ENCODE results near the gene RAB23. TPM values are rescaled to one million over a fixed set of nuclear protein-coding genes. Genes with fewer than 3 reads are reported as not detected.

RAB23 gene
- total and polyA plus RNA-seq, 9 of the 15 experiments (the other 6 are each of a cell fraction or from before 2014, with no cell fraction given), result 3.4 to 18.0 (median 9.4) TPM

GRCh38 chr6:57172136-57173055, 49.7 kb downstream of the RAB23 start, which contains the start of gene BAG2 (continued):
- TF ChIP-seq GTF2B (IDR thresholded peaks at IDR 0.05; ENCODE audit: extremely low read depth, insufficient read length) (peak; percentile 54), E4F1 (CRISPR knock-in tag; IDR thresholded peaks at IDR 0.05; ENCODE audit: borderline replicate concordance) (no peak), RCOR1 (IDR thresholded peaks at IDR 0.05; ENCODE audit: borderline replicate concordance in 1 of 2, low read depth in 2 of 2, low read length in 2 of 2) (peak in 1 of 2 experiments; percentile 59; a peak in 1 of 4 replicates), L3MBTL2 (IDR thresholded peaks at IDR 0.05) (peak; percentile 89), AFF1 (IDR thresholded peaks at IDR 0.05; ENCODE audit: low read depth in 1 of 2, partially characterized antibody in 2 of 2) (no peak), PTTG1 (tag; IDR thresholded peaks at IDR 0.05; ENCODE audit: low read depth) (no peak), JUN (IDR thresholded peaks at IDR 0.05; ENCODE audit: borderline replicate concordance, low read depth, low read length) (no peak), JUN (CRISPR knock-in tag; IDR thresholded peaks at IDR 0.05; ENCODE audit: borderline replicate concordance) (peak; percentile 14; the same call in 1 of the 2 replicates), ZNF395 (CRISPR knock-in tag; IDR thresholded peaks at IDR 0.05) (no peak), RBM15 (IDR thresholded peaks at IDR 0.05; ENCODE audit: insufficient read depth, low read length) (no peak), SRF (CRISPR knock-in tag; IDR thresholded peaks at IDR 0.05) (peak in 1 of 2 experiments; percentile 90; a peak in 2 of 4 replicates), ZNF780A (CRISPR knock-in tag; IDR thresholded peaks at IDR 0.05) (no peak), ATF6 (CRISPR knock-in tag; IDR thresholded peaks at IDR 0.05) (0 out of 2 replicates have a peak, but pooled peaks have one; percentile 71), ZC3H11A (IDR thresholded peaks at IDR 0.05; ENCODE audit: low read depth, low read length) (no peak)

Measured in K562 (cell line).